ENCODE data around the gene WDR33.

WDR33 gene

GRCh38 chr2:127695491-127696472, 115.2 kb downstream of the WDR33 start:
- no peak for DNase-seq (ENCODE audit: low read depth, low spot score)

GRCh38 chr2:127694986-127695385, 116.0 kb downstream of the WDR33 start:
- DNase-seq (ENCODE audit: low read depth, low spot score): no peak

- no peak for DNase-seq (ENCODE audit: low read depth, low spot score)
Measured at GRCh38 chr2:127690696-127691095, 120.3 kb downstream of the WDR33 start.

- DNase-seq (ENCODE audit: low read depth, low spot score): no peak
Measured at GRCh38 chr2:127688405-127688804, 122.6 kb downstream of the WDR33 start.

- DNase-seq (ENCODE audit: low read depth, low spot score): no peak
Measured at GRCh38 chr2:127685410-127686080, 125.4 kb downstream of the WDR33 start.

GRCh38 chr2:127683757-127684156, 127.2 kb downstream of the WDR33 start:
- DNase-seq (ENCODE audit: low read depth, low spot score): no peak

GRCh38 chr2:127683056-127683455, 127.9 kb downstream of the WDR33 start:
- no peak for DNase-seq (ENCODE audit: low read depth, low spot score)

GRCh38 chr2:127681976-127682857, 128.8 kb downstream of the WDR33 start:
- no peak for DNase-seq (ENCODE audit: low read depth, low spot score)

GRCh38 chr2:127681288-127681804, 129.6 kb downstream of the WDR33 start:
- DNase-seq (ENCODE audit: low read depth, low spot score): no peak

GRCh38 chr2:127680706-127681287, 130.2 kb downstream of the WDR33 start:
- no peak for DNase-seq (ENCODE audit: low read depth, low spot score)

GRCh38 chr2:127679680-127680361, 131.2 kb downstream of the WDR33 start:
- no peak for DNase-seq (ENCODE audit: low read depth, low spot score)

GRCh38 chr2:127678991-127679390, 132.0 kb downstream of the WDR33 start:
- DNase-seq (ENCODE audit: low read depth, low spot score): no peak

- DNase-seq (ENCODE audit: low read depth, low spot score): no peak
Measured at GRCh38 chr2:127678531-127678930, 132.4 kb downstream of the WDR33 start.

GRCh38 chr2:127676906-127677305, 134.1 kb downstream of the WDR33 start:
- DNase-seq (ENCODE audit: low read depth, low spot score): no peak

- DNase-seq (ENCODE audit: low read depth, low spot score): no peak
Measured at GRCh38 chr2:127675331-127676261, 135.4 kb downstream of the WDR33 start, which contains the start of gene LIMS2. Gene LIMS2 (minus strand): TSS chr2:127675530. CDS start chr2:127675024, 506 bp downstream.

- DNase-seq (ENCODE audit: low read depth, low spot score): no peak
Measured at GRCh38 chr2:127674241-127675209, 136.4 kb downstream of the WDR33 start.

GRCh38 chr2:127673291-127674069, 137.5 kb downstream of the WDR33 start:
- no peak for DNase-seq (ENCODE audit: low read depth, low spot score)

All from iPS DF 19.7 (cell line).